GM12875 (cell line): Measurements from ENCODE around the gene POLDIP2.

Source experiments
- H3K4me3 ChIP-seq: one replicate; pipeline ENCODE4 v1.5.1; 2011; ENCODE audit warnings: low read depth, low read length, control low read depth
- CTCF ChIP-seq: IDR thresholded peaks from 2 replicates; pipeline ENCODE4 v1.5.1; 2011; ENCODE audit warnings: low read depth, mild to moderate bottlenecking, control low read depth, inconsistent platforms, low read length, moderate library complexity, borderline replicate concordance; ENCODE audit not compliant: insufficient read depth

POLDIP2 gene

DNA sequence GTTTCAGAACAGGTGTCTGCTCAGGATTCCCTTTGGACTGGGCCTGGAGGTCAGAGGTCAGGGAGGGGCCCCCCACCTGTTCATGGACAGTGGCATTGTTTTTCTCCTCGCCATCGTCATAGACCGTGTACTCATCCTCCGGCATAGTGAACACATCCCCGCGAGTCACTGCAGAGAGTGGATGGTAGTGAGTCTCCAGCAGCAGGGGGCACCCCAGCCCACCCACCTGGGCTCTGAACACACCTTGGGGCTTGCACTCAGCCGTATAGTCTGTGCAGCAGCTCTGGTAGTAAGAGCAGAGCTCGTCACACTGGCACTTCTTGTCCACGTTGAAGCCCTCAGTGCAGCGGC lies 12.3 kb upstream of the POLDIP2 start:
- no peak overlapping the region for H3K4me3 ChIP-seq
- TF ChIP-seq CTCF = no peak

DNA sequence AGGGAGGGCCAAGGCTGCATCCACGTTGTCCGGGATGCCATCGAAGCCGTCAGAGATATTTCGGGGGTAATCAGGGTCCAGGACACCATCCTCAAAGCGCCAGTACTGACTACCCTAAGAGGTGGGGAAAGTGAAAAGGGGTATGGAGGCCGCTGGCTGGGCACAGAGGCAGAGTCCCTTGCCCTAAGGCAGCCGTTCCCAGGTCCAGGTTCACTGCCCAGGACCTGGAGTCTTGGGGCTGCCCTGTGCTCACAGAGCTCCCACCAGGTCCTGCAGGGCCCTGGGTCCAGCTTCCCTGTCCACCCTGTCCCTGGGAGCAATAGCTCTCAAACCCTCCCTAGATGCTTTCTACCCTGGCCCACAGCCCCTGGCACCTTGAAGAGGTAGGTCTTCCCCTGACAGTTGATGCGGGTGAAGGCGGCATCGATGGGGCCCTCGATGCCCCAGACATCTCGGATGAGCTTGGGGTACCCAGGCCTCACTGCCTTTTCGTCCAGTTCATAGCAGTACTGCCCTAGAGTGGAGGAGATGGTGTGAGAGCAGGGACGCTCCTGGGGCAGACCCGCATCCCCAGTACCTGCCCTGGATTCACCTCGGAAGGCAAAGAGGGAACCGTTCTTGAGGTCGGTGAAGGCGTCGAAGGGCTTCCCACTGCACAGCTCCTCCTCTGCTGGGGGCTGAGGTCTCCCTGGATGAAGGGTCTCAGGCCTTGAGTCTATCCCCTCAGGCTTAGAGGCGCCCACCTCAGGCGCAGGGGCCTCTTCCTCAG lies 11.8 kb upstream of the POLDIP2 start:
- no peak overlapping the region for H3K4me3 ChIP-seq
- TF ChIP-seq CTCF = no peak

DNA sequence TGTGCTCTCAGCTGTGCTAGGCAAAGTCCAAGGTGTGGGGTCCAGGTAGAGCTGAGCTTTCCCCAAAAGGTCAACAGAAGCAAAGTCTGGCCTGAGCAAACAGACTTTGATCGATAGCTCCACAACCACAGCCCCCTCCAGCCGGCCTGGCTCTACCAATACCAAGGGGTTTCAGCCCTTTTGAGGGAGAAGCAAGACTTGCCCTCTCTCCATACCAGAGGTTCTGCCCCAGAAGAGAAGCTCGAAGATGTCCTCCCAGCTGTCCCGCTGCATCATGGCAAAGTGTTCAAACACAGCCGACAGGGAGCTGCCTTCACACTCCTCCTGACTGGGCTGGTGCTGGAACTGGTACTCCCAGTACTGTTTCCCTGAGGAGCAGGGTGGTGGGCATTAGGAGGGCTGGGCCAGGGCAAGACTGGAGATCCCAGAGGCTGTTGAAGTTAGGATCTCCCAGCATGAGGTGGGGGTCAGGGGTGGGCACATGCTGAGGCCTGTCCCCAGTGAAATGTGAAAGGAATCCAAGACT lies 11.0 kb upstream of the POLDIP2 start:
- TF ChIP-seq CTCF = no peak
- no peak overlapping the region for H3K4me3 ChIP-seq

- no peak overlapping the region for H3K4me3 ChIP-seq
- no peak for TF ChIP-seq CTCF
Observed at GRCh38 chr17:28367641-28368305, 10.4 kb upstream of the POLDIP2 start.

DNA sequence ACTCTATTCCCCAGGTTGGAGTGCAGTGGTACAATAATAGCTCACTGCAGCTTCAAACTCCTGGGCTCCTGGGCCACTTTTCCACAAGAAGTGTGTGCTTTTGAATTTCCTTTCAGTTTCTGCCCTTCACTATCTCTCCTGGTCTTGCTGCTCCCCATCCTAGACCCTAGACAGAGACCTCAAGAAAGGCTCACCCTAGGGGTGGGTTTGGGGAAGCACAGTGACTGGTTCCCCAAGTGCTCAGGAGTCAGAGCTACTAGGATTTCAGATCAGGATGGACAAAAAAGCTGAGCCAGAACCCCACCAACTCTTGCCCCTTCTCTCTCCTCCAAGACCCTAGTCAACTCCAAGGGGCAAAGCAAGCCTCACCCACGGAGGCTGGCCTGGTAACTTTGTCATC lies 9.3 kb upstream of the POLDIP2 start:
- no peak overlapping the region for H3K4me3 ChIP-seq
- no peak for TF ChIP-seq CTCF

DNA sequence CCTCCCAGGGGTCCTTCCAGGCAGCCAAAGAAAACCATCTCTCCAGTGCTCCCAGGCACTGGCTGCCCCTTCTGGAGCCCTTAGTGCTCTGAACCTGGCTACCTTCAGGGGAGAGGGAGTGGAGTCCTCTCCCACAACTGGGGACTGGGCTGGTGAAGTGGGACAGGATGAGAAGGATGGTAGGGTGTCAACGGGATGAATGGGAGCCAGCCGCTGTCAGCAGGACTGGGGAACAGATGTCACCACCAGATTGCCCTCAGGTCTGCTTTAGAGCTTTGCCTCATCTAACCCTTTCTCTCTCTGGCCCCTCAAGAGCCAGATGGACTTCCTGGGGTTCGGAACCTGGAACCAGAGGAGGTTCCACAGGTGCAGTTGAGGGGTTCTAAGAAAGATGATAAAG lies 8.2 kb upstream of the POLDIP2 start:
- H3K4me3 ChIP-seq = no peak overlapping the region
- TF ChIP-seq CTCF = no peak
